Activated effector memory CD4-positive, alpha-beta T cell treated with Interleukin-2 at 50 U/mL for 16 hours (primary cell): Measurements from ENCODE around the gene LSM2.
"Not testable (repeated sequence)": the region's sequence is repeated elsewhere in the genome, so short reads cannot be mapped to it uniquely, and the experiment has no call there.

Source experiments
- DNase-seq: peaks from one replicate; pipeline ENCODE4 v3.0.0-alpha.2; 2020

The LSM2 gene

GRCh38 chr6:31796993-31797385, 9.8 kb downstream of the LSM2 start:
- DNase-seq = no peak

- DNase-seq = peak; percentile 78
Observed at GRCh38 chr6:31795616-31796298, 11.0 kb downstream of the LSM2 start, which contains the start of gene VARS1. VARS1 (minus strand) TSS chr6:31795752; CDS start chr6:31795217, 535 bp downstream.

- no peak for DNase-seq
Observed at GRCh38 chr6:31794866-31795615, 11.7 kb downstream of the LSM2 start.

GRCh38 chr6:31794294-31794865, 12.4 kb downstream of the LSM2 start:
- DNase-seq = no peak

- not testable (repeated sequence) for DNase-seq
Observed at GRCh38 chr6:31793927-31794245, 12.9 kb downstream of the LSM2 start.

- DNase-seq = no peak
Observed at GRCh38 chr6:31792761-31793171, 14.0 kb downstream of the LSM2 start.

- no peak for DNase-seq
Observed at GRCh38 chr6:31792090-31792374, 14.7 kb downstream of the LSM2 start.

- DNase-seq = no peak
Observed at GRCh38 chr6:31791324-31792089, 15.3 kb downstream of the LSM2 start.

- no peak for DNase-seq
Observed at GRCh38 chr6:31785475-31785874, 21.3 kb downstream of the LSM2 start.

GRCh38 chr6:31784098-31784925, 22.5 kb downstream of the LSM2 start:
- DNase-seq = no peak

GRCh38 chr6:31782126-31782855, 24.5 kb downstream of the LSM2 start:
- DNase-seq = no peak

GRCh38 chr6:31781244-31782125, 25.3 kb downstream of the LSM2 start:
- no peak for DNase-seq

GRCh38 chr6:31780507-31781243, 26.1 kb downstream of the LSM2 start:
- DNase-seq = no peak

GRCh38 chr6:31779908-31780307, 26.9 kb downstream of the LSM2 start:
- DNase-seq = no peak

- DNase-seq = no peak
Observed at GRCh38 chr6:31778999-31779885, 27.5 kb downstream of the LSM2 start.

GRCh38 chr6:31778193-31778592, 28.6 kb downstream of the LSM2 start:
- no peak for DNase-seq

- DNase-seq = no peak
Observed at GRCh38 chr6:31777667-31778050, 29.1 kb downstream of the LSM2 start.

- peak; percentile 44 for DNase-seq
Observed at GRCh38 chr6:31776989-31777666, 29.6 kb downstream of the LSM2 start, which contains the start of gene VWA7. VWA7 (minus strand) TSS chr6:31777328; CDS start chr6:31776779, 549 bp downstream.
